AG10803 (cell line): ENCODE data around the gene CDADC1.
"Not testable (repeated sequence)": the region's sequence is repeated elsewhere in the genome, so short reads cannot be mapped to it uniquely, and the experiment has no call there.

Experiments
- DNase-seq: peaks from one replicate; pipeline ENCODE4 v3.0.0; 2010; ENCODE audit warnings: low read depth
- H3K4me3 ChIP-seq: 2 replicates; pipeline ENCODE4 v1.5.1; 2011; ENCODE audit warnings: mild to moderate bottlenecking, low read length, control low read depth
- CTCF ChIP-seq: conservative IDR thresholded peaks from 2 replicates; pipeline ENCODE4 v1.5.1; 2011; ENCODE audit warnings: mild to moderate bottlenecking, low read length, control low read depth, inconsistent platforms

CDADC1 gene

GRCh38 chr13:49320975-49321374 lies 73.2 kb downstream of the CDADC1 start:
- TF ChIP-seq CTCF = no peak
- DNase-seq = no peak
- no peak overlapping the region for H3K4me3 ChIP-seq

GRCh38 chr13:49322702-49323101 lies 75.0 kb downstream of the CDADC1 start:
- no peak for TF ChIP-seq CTCF
- no peak for DNase-seq
- H3K4me3 ChIP-seq = no peak overlapping the region

- DNase-seq = no peak
- TF ChIP-seq CTCF = no peak
- no peak overlapping the region for H3K4me3 ChIP-seq
Measured at GRCh38 chr13:49323344-49323743, 75.6 kb downstream of the CDADC1 start.

GRCh38 chr13:49326222-49326917 lies 78.6 kb downstream of the CDADC1 start:
- DNase-seq = no peak
- TF ChIP-seq CTCF = no peak
- no peak overlapping the region for H3K4me3 ChIP-seq

- H3K4me3 ChIP-seq, DNase-seq: not testable (repeated sequence)
Measured at GRCh38 chr13:49327145-49327544, 79.4 kb downstream of the CDADC1 start.

GRCh38 chr13:49329831-49330545 lies 82.3 kb downstream of the CDADC1 start:
- DNase-seq = no peak

GRCh38 chr13:49330546-49330864 lies 82.8 kb downstream of the CDADC1 start:
- TF ChIP-seq CTCF = no peak
- no peak for DNase-seq

More at GRCh38 chr13:49329831-49330545, 82.3 kb downstream of the CDADC1 start:
- H3K4me3 ChIP-seq = no peak overlapping the region
- TF ChIP-seq CTCF = no peak

More at GRCh38 chr13:49330546-49330864, 82.8 kb downstream of the CDADC1 start:
- no peak overlapping the region for H3K4me3 ChIP-seq
